ENCODE measurements around the gene SAT2.

Gene SAT2

DNA sequence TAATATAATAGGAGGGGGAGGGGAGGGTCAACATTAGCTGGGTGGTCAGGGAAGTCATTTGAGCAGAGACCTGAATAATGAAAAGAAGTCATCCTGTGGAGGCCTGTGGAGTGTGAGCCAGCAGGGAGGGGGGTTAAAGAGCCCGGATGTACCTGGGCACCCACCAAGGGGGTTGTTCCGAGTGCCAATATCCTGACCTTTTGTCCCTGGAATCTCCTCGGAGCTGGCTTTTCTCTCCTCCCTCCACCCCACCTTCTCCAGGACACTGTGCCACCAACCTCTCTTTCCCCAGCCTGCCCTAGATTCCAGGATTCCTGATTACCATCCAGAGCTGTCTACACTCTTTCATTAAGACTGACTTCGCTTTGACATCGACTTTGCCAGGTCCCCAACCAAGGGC lies 8.5 kb upstream of the SAT2 start:
- DNase-seq (ENCODE audit: low spot score) = no peak
- Histone ChIP-seq H3K4me1 (ENCODE audit: insufficient read depth, poor library complexity, severe bottlenecking) (no peaks in the 10 kb centered on the region), H3K9me3 (ENCODE audit: severe bottlenecking) (no peaks in the 10 kb centered on the region), H3K36me3 (ENCODE audit: low read depth) (no peaks in the 10 kb centered on the region), H3K27me3 (ENCODE audit: insufficient read depth, poor library complexity, severe bottlenecking) (no peaks in the 10 kb centered on the region), H3K27ac (ENCODE audit: poor library complexity, severe bottlenecking) (no peak overlapping the region), H3K4me3 (ENCODE audit: severe bottlenecking) (no peak overlapping the region)
- no peak for ATAC-seq (ENCODE audit: low read depth)
- TF ChIP-seq, protein P1, sequence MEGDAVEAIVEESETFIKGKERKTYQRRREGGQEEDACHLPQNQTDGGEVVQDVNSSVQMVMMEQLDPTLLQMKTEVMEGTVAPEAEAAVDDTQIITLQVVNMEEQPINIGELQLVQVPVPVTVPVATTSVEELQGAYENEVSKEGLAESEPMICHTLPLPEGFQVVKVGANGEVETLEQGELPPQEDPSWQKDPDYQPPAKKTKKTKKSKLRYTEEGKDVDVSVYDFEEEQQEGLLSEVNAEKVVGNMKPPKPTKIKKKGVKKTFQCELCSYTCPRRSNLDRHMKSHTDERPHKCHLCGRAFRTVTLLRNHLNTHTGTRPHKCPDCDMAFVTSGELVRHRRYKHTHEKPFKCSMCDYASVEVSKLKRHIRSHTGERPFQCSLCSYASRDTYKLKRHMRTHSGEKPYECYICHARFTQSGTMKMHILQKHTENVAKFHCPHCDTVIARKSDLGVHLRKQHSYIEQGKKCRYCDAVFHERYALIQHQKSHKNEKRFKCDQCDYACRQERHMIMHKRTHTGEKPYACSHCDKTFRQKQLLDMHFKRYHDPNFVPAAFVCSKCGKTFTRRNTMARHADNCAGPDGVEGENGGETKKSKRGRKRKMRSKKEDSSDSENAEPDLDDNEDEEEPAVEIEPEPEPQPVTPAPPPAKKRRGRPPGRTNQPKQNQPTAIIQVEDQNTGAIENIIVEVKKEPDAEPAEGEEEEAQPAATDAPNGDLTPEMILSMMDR (IDR thresholded peaks at IDR 0.05; ENCODE audit: poor library complexity, severe bottlenecking) = no peak

DNA sequence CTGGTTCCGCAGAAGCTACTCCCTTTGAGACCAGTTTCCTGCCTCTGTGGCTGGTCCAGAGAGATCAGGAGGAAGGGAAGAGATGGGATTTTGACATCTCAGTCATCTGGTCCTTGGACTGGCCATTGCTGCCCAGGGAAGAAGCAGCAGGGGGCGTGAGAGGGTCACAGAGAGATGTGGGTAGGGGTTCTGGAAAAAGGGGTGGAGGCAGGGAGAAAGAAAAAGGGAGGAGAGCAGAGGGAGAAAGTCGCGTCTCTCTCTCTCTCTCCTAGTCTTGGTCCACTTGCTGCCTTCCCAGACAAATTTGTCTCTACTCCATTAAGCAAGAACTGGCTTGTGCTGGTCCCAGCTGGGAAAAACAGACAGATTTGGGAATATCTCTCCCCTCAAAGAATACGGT lies 6.8 kb upstream of the SAT2 start:
- ATAC-seq (ENCODE audit: low read depth) = no peak
- TF ChIP-seq, protein P1 (IDR thresholded peaks at IDR 0.05; ENCODE audit: poor library complexity, severe bottlenecking) = peak; percentile 24
- DNase-seq (ENCODE audit: low spot score) = no peak

DNA sequence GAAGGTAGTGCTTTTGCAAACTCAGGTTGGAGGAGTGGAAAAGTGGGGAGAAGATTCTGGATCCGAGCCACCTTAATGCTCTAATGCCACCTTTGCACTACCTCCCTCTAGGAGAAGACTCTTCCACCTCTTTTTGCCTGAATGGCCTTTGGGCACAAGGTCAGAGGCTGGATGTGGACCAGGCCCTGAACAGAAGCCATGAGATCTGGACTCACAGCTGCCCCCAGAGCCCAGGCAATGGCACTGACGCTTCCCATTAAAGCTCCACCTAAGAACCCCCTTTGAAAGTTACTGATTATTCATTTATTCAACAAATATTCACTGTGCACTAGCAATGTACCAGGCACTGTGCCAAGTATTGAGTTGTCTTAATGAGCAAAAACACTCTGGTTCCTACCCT lies 5.5 kb upstream of the SAT2 start:
- no peaks in the 10 kb centered on the region for H3K27me3 ChIP-seq (ENCODE audit: insufficient read depth, poor library complexity, severe bottlenecking)
- H3K36me3 ChIP-seq (ENCODE audit: low read depth) = no peaks in the 10 kb centered on the region
- ATAC-seq (ENCODE audit: low read depth) (no peak), DNase-seq (ENCODE audit: low spot score) (no peak)
- TF ChIP-seq, protein P1 (IDR thresholded peaks at IDR 0.05; ENCODE audit: poor library complexity, severe bottlenecking) = no peak
- no peak overlapping the region for H3K27ac ChIP-seq (ENCODE audit: poor library complexity, severe bottlenecking)
- no peaks in the 10 kb centered on the region for H3K4me1 ChIP-seq (ENCODE audit: insufficient read depth, poor library complexity, severe bottlenecking)
- H3K4me3 ChIP-seq (ENCODE audit: severe bottlenecking) = no peak overlapping the region
- H3K9me3 ChIP-seq (ENCODE audit: severe bottlenecking) = no peaks in the 10 kb centered on the region

More for the DNA sequence above, 6.8 kb upstream of the SAT2 start:
- Histone ChIP-seq H3K27ac (ENCODE audit: poor library complexity, severe bottlenecking) (no peak overlapping the region), H3K4me3 (ENCODE audit: severe bottlenecking) (no peak overlapping the region), H3K36me3 (ENCODE audit: low read depth) (no peaks in the 10 kb centered on the region), H3K9me3 (ENCODE audit: severe bottlenecking) (no peaks in the 10 kb centered on the region), H3K27me3 (ENCODE audit: insufficient read depth, poor library complexity, severe bottlenecking) (no peaks in the 10 kb centered on the region), H3K4me1 (ENCODE audit: insufficient read depth, poor library complexity, severe bottlenecking) (no peaks in the 10 kb centered on the region)

DNA sequence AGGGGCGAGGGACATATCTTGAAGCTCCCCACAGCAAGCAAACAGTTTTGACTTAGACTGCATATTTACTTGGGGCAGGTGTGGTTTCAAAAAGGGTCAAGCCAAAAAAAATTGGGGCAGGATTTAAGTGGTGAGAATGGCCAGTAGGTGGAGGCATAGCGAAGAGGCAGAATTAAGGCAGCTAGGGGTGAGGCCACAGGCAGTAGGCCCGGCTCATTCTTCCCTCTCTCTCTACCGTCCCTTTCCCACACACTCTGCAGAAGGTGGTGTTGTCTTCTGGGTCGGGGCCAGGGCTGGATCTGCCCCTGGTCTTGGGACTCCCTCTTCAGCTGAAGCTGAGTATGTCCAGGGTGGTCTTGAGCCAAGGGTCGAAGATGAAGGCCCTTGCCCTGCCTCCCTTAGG lies 4.9 kb upstream of the SAT2 start:
- Histone ChIP-seq H3K4me3 (ENCODE audit: severe bottlenecking) (no peak overlapping the region), H3K27me3 (ENCODE audit: insufficient read depth, poor library complexity, severe bottlenecking) (no peaks in the 10 kb centered on the region), H3K4me1 (ENCODE audit: insufficient read depth, poor library complexity, severe bottlenecking) (no peaks in the 10 kb centered on the region), H3K36me3 (ENCODE audit: low read depth) (no peaks in the 10 kb centered on the region), H3K27ac (ENCODE audit: poor library complexity, severe bottlenecking) (no peak overlapping the region), H3K9me3 (ENCODE audit: severe bottlenecking) (no peaks in the 10 kb centered on the region)
- DNase-seq (ENCODE audit: low spot score) = no peak
- ATAC-seq (ENCODE audit: low read depth) = peak; percentile 32; the same call in 1 of the 3 replicates
- TF ChIP-seq, protein P1 (IDR thresholded peaks at IDR 0.05; ENCODE audit: poor library complexity, severe bottlenecking) = peak; percentile 54

DNA sequence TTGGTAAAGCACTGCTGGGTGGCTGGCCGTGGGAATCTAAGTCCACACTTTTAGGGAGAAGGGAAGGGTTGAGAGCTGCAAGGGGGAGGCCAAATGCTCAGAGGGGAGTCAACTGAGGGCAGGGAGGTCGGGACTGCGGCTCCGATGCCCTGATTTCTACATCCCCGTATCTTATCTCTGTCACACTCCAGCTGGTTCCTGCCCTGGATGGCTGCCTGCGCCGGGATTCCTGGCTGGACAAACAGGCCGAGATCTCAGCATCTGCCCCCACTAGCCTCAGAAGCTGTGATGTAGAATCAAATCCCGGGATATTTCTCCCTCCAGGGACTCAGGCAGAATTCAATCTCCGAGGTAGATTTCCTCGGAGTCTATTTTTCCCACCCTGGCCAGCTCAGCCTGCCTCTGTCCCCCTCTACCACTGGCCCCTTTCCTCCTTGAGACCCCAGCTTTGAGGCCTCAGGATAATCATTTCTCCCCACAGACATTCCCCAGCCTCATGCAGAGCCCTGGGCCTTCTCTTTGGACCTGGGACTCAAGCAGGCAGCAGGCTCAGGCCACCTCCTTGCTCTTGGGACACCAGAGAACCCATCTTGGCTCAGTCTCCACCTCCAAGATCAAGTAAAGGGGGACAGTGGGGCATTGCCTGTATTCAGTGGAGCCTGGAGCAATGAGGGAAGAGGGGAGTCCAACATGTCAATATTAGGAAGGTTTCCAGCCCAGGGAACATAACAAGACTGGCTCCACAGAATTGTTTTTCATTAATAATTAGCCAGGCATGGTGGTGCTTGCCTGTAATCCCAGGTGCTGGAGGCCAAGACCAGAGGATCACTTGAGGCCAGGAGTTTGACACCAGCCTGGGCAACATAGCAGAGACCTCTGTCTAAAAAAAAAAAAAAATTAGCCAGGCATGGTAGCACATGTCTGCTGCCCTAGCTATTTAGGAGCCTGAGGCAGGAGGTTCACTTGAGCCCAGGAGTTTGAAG lies 4.1 kb upstream of the SAT2 start:
- TF ChIP-seq, protein P1 (IDR thresholded peaks at IDR 0.05; ENCODE audit: poor library complexity, severe bottlenecking) = no peak
- no peaks in the 10 kb centered on the region for H3K36me3 ChIP-seq (ENCODE audit: low read depth)
- ATAC-seq (ENCODE audit: low read depth) = no peak

More for the DNA sequence above, 4.1 kb upstream of the SAT2 start:
- Histone ChIP-seq H3K27ac (ENCODE audit: poor library complexity, severe bottlenecking) (no peak overlapping the region), H3K9me3 (ENCODE audit: severe bottlenecking) (no peaks in the 10 kb centered on the region), H3K27me3 (ENCODE audit: insufficient read depth, poor library complexity, severe bottlenecking) (no peaks in the 10 kb centered on the region), H3K4me1 (ENCODE audit: insufficient read depth, poor library complexity, severe bottlenecking) (no peaks in the 10 kb centered on the region), H3K4me3 (ENCODE audit: severe bottlenecking) (no peak overlapping the region)
- no peak for DNase-seq (ENCODE audit: low spot score)
